Natural killer cell treated with Interleukin-12 subunit alpha and Interleukin-12 subunit beta and Interleukin-15 and Interleukin-18, amount 100 ng/mL, for 72 hours (primary cell): ENCODE results near the gene ZBTB17. TPM values are rescaled to one million over a fixed set of nuclear protein-coding genes. Genes with fewer than 3 reads are reported as not detected.

Source experiments
- ATAC-seq, 2 donors: fragments of 150-1000 bp; cut with Tn5 transposase in 1 of 2; sonication (Bioruptor Pico), chemical (Tn5 transposase) in 1 of 2; 2 replicates each; pipeline ENCODE4 v1.10.0; 2021
- DNase-seq: peaks from one replicate; pipeline ENCODE4 v3.0.0; 2022; ENCODE audit warnings: low spot score
- H3K27ac Mint-ChIP-seq, 2 donors: 1 replicate in 1 of 2; 2 replicates in 1 of 2; pipeline ENCODE4 v1.8.0; 2022; ENCODE audit warnings: mixed read lengths in 2 of 2, mild to moderate bottlenecking in 1 of 2, moderate library complexity in 1 of 2
- H3K27me3 Mint-ChIP-seq, 2 donors: 1 replicate in 1 of 2; 2 replicates in 1 of 2; pipeline ENCODE4 v1.8.0; 2022; ENCODE audit warnings: mixed read lengths in 2 of 2
- H3K36me3 Mint-ChIP-seq: one replicate; pipeline ENCODE4 v1.8.0; 2022; ENCODE audit warnings: mixed read lengths
- H3K4me1 Mint-ChIP-seq, 2 donors: 1 replicate in 1 of 2; 2 replicates in 1 of 2; pipeline ENCODE4 v1.8.0; 2022; ENCODE audit warnings: low read depth in 2 of 2, mixed read lengths in 2 of 2, mild to moderate bottlenecking in 1 of 2
- H3K4me3 Mint-ChIP-seq: one replicate; pipeline ENCODE4 v1.8.0; 2022; ENCODE audit warnings: mixed read lengths
- H3K9me3 Mint-ChIP-seq: 2 replicates; pipeline ENCODE4 v1.8.0; 2022; ENCODE audit warnings: mixed read lengths
- total RNA-seq, 2 donors: library from RNA; stranded (reverse); gene quantifications; one replicate each; pipeline ENCODE4 v1.2.3, GENCODE V29; 2022

The ZBTB17 gene
- total RNA-seq, 2 donors from 2014 or later = 75.6 to 102 TPM

DNA sequence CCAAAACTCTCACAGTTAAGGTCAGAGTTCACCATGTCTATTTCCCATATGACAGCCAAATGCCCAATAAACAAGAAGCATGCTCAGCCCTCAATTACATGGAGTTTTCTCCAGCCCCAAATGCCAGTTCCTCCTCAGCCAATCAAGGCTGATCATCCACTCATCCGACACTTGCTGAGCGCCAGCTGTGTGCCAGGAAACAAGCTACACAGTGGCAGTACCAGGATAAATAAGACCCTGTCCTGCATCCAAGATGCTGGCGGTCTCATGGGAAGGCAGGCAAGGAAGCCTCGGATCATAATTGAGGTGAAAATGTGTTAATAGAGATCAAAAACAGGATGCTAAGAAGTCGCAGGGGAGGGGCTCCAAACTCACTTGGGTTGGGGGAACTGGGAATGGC, 7.7 kb downstream of the ZBTB17 start:
- peaks cover 26% of the 10 kb centered on the region for H3K36me3 Mint-ChIP-seq
- ATAC-seq = no peak
- H3K9me3 Mint-ChIP-seq = no peaks in the 10 kb centered on the region
- H3K27me3 Mint-ChIP-seq = no peaks in the 10 kb centered on the region
- peak overlapping the region; percentile 75 for H3K4me3 Mint-ChIP-seq
- H3K27ac Mint-ChIP-seq = peak overlapping the region; percentile 98 to 100
- H3K4me1 Mint-ChIP-seq = peaks cover 64 to 74% of the 10 kb centered on the region in 2 donors
- DNase-seq = no peak

DNA sequence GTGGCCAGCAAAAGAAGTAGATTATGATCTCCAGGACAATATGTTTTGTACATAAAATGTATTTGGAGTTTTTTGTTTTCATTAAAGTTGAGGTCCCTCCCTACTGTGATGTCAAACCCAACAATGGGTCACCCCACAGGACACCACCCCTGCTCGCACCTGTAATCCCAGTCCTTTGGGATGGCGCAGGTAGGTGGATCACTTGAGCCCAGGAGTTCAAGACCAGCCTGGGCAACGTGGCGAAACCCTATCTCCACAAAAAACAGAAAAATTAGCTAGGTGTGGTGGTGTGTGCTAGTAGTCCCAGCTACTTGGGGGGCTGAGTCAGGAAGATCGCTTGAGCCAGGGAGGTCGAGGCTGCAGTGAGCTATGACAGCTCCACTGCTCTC, 9.0 kb downstream of the ZBTB17 start:
- ATAC-seq (no peak), DNase-seq (no peak)
- no peaks in the 10 kb centered on the region for H3K27me3 Mint-ChIP-seq
- no peaks in the 10 kb centered on the region for H3K9me3 Mint-ChIP-seq
- peak overlapping the region; percentile 98 to 100 for H3K27ac Mint-ChIP-seq
- H3K36me3 Mint-ChIP-seq = peaks cover 17% of the 10 kb centered on the region
- peak overlapping the region; percentile 75 for H3K4me3 Mint-ChIP-seq
- H3K4me1 Mint-ChIP-seq = peaks cover 55 to 66% of the 10 kb centered on the region in 2 donors

DNA sequence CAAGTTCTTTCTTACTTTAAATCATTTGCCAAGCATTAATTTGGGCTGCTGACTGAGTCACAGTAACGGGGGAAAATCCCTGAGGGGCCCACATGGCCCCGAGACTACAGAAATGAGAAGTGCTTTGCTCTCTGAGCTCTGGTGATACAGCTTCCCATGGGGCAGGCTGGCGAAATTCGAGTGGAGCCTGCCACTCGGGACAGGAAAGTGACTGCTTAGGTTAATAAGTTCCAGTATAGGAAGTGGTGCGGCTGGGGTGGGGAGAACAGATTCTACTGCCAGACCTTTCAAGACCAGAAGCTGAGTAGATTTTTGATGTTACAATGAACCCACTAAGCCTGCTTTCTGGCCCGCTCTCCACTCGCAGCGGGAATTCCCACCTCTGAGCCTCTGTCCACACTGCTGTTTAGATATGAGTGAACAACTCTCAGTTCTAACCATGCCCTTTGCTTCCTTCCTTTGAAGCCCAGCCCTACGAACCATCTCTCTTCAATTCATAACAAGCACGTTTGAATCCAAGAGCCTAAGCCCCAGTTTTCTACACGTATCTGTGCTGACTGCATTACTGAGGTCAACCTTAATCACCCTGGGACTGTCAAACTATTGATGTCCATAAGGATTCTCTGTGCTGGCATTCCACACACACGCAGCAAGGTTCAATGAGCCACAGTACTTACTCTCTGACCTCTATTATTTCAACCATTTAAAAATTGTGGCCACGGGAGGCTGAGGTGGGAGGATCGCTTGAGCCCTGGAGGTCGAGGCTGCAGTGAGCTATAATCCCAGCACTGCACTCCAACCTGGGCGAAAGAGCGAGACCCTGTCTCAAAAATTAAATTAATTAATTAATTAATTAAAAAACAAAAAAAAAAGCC, 9.6 kb downstream of the ZBTB17 start:
- Mint-ChIP-seq H3K4me1 (peaks cover 56 to 67% of the 10 kb centered on the region in 2 donors), H3K27me3 (no peaks in the 10 kb centered on the region), H3K4me3 (peak overlapping the region; percentile 75), H3K27ac (peak overlapping the region; percentile 98 to 100), H3K9me3 (no peaks in the 10 kb centered on the region), H3K36me3 (peaks cover 17% of the 10 kb centered on the region)
- peak; percentile 91 for DNase-seq
- ATAC-seq = peak; percentile 89 to 92

DNA sequence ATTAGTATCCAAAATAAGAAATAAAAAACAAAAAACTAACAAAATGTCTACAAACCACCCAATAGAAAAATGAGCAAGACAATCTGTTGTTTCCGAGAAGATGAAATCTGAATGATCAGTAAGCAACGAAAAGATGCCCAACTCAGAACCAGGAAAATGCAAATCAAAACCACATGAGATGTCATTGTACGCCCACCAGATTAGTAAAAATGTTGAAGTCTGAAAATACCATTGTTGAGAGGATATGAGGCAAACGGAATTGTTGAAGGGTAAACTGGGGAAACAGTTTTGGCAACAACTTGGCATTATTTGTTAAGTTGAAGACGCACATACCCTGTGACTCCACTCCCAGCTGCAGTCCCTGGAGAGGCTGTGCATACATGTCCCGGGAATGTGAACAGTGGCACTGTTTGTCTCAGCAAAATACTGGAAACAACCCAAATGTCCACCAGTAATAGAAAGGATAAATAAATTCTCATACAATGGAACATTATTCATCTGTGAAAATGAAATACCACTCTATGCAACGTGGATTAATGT, 10.6 kb downstream of the ZBTB17 start:
- Mint-ChIP-seq H3K27ac (peak overlapping the region; percentile 98 to 100), H3K4me3 (peak overlapping the region; percentile 75), H3K9me3 (no peaks in the 10 kb centered on the region), H3K27me3 (no peaks in the 10 kb centered on the region), H3K36me3 (peaks cover 17% of the 10 kb centered on the region), H3K4me1 (peaks cover 60 to 68% of the 10 kb centered on the region in 2 donors)
- peak; percentile 46 to 49 for ATAC-seq
- DNase-seq = no peak

DNA sequence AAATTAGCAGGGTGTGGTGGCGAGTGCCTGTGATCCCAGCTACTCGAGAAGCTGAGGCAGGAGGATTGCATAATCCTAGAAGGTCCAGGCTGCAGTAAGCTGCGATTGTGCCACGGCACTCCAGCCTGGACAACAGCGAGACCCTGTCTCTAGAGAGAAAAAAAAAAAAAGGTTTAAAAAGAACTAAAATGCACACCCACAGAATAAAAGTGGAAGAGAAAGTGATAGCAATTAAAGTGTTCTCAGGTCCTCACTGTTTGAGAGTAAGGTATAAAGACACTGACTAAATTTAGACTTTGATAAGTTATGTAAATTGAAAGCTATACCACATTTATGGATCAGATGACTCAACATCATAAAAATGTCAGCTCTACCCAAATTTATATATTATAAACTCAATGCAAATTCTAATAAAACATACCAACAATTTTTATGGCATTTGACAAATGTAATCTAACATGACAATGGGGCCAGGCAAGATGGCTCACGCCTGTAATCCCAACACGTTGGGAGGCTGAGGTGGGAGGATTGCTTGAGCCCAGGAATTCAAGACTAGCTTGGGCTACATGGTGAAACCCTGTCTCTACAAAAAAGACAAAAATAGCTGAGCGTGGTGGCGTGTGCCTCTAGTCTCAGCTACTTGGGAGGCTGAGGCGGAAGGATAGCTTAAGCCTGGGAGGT, 11.8 kb downstream of the ZBTB17 start:
- Mint-ChIP-seq H3K9me3 (no peaks in the 10 kb centered on the region), H3K4me3 (peak overlapping the region; percentile 75), H3K4me1 (peaks cover 60 to 67% of the 10 kb centered on the region in 2 donors), H3K27ac (peak overlapping the region; percentile 98 to 100), H3K36me3 (peaks cover 11% of the 10 kb centered on the region), H3K27me3 (no peaks in the 10 kb centered on the region)
- peak; percentile 4 to 28 for ATAC-seq
- no peak for DNase-seq

DNA sequence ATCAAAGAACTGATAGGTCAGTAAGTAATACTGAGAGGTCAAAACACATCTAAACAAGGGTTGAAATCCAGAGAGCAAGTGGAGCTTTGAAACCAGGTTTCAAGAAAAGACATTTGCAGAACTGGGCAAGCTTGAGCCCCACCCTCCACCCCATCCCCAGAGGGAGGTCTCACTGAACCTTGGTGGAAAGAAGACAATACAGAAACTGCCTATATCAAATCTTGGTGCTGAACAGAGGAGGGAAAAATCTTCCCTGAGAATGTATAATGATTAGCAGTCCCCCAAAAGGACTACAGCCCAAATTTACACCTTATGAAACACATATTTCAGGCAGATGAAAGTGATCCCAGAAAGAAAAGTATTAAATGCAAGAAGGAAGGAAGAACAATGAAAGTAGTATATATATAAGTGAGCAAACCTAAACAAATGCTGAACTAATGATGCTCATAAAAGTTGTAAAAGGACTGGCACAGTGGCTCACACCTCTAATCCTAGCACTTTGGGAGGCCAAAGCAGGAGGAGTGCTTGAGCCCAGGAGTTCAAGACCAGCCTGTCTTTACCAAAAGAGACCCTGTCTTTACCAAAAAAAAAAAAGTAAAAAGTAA, 12.4 kb downstream of the ZBTB17 start:
- Mint-ChIP-seq H3K36me3 (peaks cover 10% of the 10 kb centered on the region), H3K9me3 (no peaks in the 10 kb centered on the region), H3K4me3 (peak overlapping the region; percentile 75), H3K27me3 (no peaks in the 10 kb centered on the region), H3K27ac (peak overlapping the region; percentile 98 to 100), H3K4me1 (peaks cover 64 to 69% of the 10 kb centered on the region in 2 donors)
- ATAC-seq (no peak), DNase-seq (no peak)

DNA sequence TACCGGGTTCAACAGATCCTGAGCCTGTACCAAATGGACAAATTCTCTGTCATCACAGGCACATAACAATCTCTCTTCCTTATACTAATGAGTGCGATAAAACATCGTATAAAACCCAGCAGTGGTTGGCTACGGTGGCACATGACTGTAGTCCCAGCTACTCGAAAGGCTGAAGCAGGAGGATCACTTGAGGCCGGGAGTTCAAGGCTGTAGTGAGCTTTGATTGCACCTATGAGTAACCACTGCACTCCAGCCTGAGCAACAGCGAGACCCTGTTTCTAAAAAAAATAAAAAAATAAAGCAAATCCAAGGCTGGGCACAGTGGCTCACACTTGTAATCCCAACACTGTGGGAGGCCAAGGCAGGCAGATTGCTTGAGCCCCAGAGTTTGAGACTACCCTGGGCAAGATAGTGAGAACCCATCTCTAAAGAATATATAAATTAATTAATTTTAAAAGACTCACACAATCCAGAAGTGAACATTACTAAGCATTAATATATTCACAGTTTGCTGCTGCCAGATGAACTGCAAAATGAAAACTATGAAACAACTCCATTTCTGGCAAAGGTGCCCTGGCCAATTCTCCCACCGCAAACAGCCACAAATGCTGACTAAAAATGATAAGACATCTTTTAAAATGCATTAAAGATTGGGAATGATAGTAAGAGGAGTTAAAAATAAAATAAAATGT, 13.1 kb downstream of the ZBTB17 start:
- no peak for DNase-seq
- no peak for ATAC-seq
- peak overlapping the region; percentile 98 to 100 for H3K27ac Mint-ChIP-seq
- H3K9me3 Mint-ChIP-seq = no peaks in the 10 kb centered on the region
- peaks cover 5% of the 10 kb centered on the region for H3K36me3 Mint-ChIP-seq
- peaks cover 63 to 65% of the 10 kb centered on the region in 2 donors for H3K4me1 Mint-ChIP-seq
- peak overlapping the region; percentile 75 for H3K4me3 Mint-ChIP-seq
- H3K27me3 Mint-ChIP-seq = no peaks in the 10 kb centered on the region

DNA sequence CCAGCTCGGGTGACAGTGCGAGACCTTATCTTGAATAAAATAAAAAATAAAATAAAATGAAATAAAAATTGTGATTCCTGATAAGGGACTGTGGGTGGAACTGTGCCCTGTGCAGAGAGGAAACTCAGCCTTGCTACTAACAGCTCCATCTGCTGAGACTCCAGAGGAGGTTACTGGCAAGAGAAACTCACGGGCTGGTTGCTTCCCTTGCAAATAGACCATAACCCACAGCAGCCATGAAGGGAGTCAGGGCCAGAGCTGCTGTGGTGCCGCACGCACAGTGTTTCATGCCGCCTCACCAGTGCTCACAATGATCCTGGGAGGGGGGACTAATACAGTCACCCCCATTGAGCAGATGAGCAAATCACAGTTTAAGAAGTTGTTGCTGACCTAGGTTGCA, 13.7 kb downstream of the ZBTB17 start:
- H3K27me3 Mint-ChIP-seq = no peaks in the 10 kb centered on the region
- H3K4me1 Mint-ChIP-seq = peaks cover 63 to 65% of the 10 kb centered on the region in 2 donors
- H3K4me3 Mint-ChIP-seq = peak overlapping the region; percentile 12
- H3K27ac Mint-ChIP-seq = peak overlapping the region in 1 of 2 donors; percentile 98
- H3K9me3 Mint-ChIP-seq = no peaks in the 10 kb centered on the region
- no peak for ATAC-seq
- H3K36me3 Mint-ChIP-seq = peaks cover 7% of the 10 kb centered on the region
- no peak for DNase-seq

DNA sequence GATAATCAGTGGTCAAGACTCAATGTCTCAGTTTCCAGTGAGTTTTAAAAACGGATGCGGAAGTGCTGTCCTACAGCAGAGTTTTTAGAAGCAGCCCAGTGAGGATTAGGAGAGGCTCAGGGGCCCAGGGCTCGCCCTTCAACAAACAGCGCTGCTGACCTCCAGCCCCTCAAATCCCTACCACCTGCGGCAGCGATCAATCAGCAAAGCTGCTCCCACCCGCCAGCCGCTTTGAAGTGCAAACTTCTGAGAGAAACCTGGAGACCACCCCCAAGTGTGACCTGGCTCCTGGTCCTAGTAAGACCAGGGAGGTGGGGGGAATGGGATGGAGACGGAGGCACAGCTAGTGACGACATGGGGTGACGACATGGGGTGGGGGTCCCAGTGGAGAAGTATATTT, 14.4 kb downstream of the ZBTB17 start:
- peak overlapping the region in 1 of 2 donors; percentile 84 for H3K27ac Mint-ChIP-seq
- H3K9me3 Mint-ChIP-seq = no peaks in the 10 kb centered on the region
- peaks cover 11% of the 10 kb centered on the region for H3K36me3 Mint-ChIP-seq
- H3K4me3 Mint-ChIP-seq = no peak overlapping the region
- H3K27me3 Mint-ChIP-seq = no peaks in the 10 kb centered on the region
- no peak for DNase-seq
- peaks cover 61 to 66% of the 10 kb centered on the region in 2 donors for H3K4me1 Mint-ChIP-seq
- no peak for ATAC-seq

DNA sequence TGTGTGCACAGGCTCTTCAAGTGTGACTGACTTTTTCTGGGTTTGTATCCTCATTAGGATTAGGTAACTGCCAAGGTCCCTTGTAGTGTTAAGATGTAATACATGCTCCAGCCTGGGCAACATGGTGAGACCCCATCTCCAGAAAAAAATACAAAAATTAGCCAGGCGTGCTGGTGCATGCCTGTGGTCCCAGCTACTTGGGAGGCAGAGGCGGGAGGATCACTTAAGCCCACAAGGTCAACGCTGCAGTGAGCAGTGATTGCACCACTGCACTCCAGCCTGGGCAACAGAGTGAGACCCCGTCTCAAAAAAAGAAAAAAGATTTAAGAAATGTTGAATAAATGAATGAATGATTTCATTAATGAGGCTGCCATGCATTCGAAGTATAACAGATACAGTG, 15.1 kb downstream of the ZBTB17 start:
- Mint-ChIP-seq H3K9me3 (no peaks in the 10 kb centered on the region), H3K4me3 (no peak overlapping the region), H3K4me1 (peaks cover 60 to 66% of the 10 kb centered on the region in 2 donors), H3K27ac (no peak overlapping the region), H3K36me3 (peaks cover 13% of the 10 kb centered on the region), H3K27me3 (no peaks in the 10 kb centered on the region)
- ATAC-seq = no peak
- no peak for DNase-seq

DNA sequence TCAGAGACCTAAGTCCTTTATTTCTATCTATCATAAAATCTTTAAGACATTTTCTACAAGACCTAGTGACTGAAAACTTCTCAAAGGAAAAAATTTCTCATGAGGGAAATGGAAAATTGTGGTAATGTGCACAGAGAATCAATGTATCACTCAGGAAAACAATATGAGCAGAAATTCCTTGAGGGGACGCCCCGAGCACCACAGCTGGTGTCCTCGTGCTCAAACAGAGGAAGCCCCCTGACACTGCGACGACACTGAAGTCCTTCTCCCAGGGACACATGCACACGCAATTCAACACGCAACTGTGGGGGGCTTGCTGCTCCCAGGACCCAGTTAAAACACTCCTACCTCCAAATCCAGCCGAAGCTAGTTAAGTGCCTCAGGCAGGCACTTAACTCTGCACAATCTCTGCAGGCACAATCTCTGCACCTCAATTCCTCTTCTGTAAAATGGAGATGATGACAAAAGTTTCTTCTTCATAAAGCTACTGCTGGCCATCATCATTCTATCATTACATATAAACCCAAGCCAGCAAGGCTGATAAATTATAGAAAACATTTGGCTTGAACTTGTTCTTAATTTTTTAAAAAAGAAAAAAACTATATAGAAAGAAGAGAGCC, 16.0 kb downstream of the ZBTB17 start:
- Mint-ChIP-seq H3K27ac (peak overlapping the region in 1 of 2 donors; percentile 49), H3K36me3 (peaks cover 13% of the 10 kb centered on the region), H3K27me3 (no peaks in the 10 kb centered on the region), H3K9me3 (no peaks in the 10 kb centered on the region), H3K4me1 (peaks cover 56 to 59% of the 10 kb centered on the region in 2 donors), H3K4me3 (no peak overlapping the region)
- DNase-seq (no peak), ATAC-seq (no peak)

DNA sequence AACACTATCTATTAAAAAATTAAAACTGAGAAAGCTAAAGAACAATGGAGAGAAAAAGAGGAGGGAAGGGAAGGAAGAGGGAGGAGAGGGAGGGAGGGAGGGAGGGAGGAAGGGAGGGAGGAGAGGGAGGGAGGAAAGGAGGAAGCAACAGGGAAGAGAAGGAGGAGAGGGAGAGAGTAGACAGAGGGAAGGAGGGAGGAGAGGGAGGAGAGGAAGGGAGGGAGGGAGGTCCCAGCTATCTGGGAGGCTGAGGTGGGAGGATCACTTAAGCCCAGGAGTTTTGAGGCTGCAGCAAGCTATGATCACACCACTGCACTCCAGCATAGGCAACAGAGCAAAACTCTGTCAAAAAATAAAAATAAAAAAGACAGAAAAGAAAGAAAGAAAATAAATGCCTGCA, 16.5 kb downstream of the ZBTB17 start:
- H3K4me1 Mint-ChIP-seq = peaks cover 55 to 56% of the 10 kb centered on the region in 2 donors
- H3K36me3 Mint-ChIP-seq = peaks cover 13% of the 10 kb centered on the region

DNA sequence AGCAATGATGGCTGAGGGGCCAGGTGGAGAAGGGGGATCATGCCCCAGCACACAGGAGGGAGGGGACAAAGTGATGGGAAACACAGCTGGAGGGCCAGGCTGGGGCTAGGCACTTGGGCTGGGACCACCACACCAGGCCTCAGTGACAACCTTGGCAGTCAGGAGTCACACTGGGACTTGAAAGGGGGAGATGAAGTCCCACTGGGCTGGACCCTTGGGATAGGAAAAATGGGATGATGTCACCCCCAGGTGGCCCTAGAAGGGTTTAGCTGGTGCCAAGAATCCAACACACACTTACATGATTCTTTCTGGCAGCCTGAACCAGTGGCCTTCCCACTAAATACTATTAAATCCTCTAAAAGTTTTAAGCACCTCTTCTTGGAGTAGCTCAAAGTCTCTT, 17.1 kb downstream of the ZBTB17 start:
- H3K4me1 Mint-ChIP-seq = peaks cover 52 to 54% of the 10 kb centered on the region in 2 donors
- H3K9me3 Mint-ChIP-seq = no peaks in the 10 kb centered on the region
- peaks cover 13% of the 10 kb centered on the region for H3K36me3 Mint-ChIP-seq
- DNase-seq (no peak), ATAC-seq (no peak)
- H3K27ac Mint-ChIP-seq = peak overlapping the region in 1 of 2 donors; percentile 49
- no peak overlapping the region for H3K4me3 Mint-ChIP-seq
- H3K27me3 Mint-ChIP-seq = no peaks in the 10 kb centered on the region

More for the DNA sequence above, 16.5 kb downstream of the ZBTB17 start:
- ATAC-seq = no peak
- no peak overlapping the region for H3K4me3 Mint-ChIP-seq
- DNase-seq = no peak
- H3K9me3 Mint-ChIP-seq = no peaks in the 10 kb centered on the region
- H3K27me3 Mint-ChIP-seq = no peaks in the 10 kb centered on the region
- peak overlapping the region in 1 of 2 donors; percentile 49 for H3K27ac Mint-ChIP-seq
